GM04504 (cell line): ENCODE data around the gene TOMT.

Experiments
- DNase-seq: peaks from one replicate; pipeline ENCODE4 v3.0.0-alpha.2; 2012; ENCODE audit warnings: low read depth

The TOMT gene

DNA sequence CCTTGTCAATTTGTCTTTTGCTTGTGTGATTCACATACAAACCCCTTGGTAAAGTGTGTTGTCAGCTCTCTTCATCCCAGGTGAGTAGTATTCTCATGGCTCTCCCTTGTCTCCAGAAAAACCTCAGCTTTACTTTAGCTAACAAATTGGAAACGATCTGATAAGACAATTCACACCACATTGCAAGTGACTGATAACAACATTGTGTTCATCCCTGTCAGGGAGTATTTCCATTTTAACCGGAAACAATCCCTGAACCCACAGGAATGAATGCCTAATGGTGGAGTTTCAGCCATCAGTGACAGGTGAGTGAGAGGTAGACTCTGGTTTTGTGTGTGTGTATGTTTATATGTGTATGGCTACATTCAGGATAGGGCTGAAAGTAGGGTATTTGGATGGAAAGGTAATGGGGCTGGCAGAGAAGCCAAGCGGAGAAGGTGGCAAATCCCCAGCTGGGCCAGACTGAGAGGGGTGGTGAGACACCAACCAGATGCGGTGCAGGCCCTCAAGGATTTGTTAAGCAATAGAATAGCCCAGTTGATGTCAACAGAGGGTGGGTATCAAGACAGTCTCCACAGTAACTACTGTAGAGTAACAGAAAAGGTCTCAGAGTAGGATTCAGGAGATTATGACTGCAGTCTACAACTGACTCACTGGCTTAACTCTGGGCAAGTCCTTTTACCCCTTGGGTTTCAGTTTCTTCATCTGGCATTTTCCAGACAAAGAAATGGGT is 17.5 kb upstream of the TOMT start:
- DNase-seq = no peak

DNA sequence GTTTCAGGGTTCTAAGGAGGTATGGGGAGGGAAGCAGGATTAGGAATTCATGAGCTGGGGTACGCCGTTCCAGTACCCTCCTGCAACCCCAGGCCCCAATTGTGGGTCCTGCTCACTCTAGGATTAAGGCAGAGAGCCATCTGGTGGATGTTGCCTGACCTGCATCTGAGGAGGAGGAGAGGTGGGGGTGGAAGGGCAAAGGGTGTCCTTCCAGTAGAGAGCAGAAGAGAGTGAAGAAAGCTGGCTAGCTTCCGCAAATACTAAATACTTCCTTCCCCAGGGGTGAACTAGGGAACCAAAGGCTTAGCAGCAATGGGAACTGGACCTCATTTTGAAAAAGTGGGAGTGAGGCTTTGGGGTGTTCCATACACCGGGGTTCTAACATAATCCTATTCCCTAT is 14.4 kb upstream of the TOMT start:
- DNase-seq = no peak

DNA sequence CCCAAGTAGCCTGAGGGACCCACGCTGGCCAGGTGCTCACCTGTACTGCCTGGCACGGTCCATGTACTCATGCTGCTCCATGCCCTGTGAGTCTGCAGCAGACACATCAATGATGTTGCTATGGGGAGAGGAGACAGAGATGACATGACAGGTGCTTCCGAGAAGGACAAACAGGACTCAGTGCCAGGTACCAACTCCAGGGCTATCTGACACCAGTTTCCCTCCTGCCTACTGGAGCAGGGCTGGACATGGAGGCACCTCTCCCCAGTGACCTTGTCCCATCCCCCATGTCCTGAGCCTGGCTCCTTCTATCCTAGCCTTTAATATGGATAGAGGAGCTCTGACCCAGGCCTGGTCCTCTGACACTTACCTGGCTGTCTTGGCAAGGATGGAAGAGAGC is 7.0 kb upstream of the TOMT start:
- DNase-seq = no peak

DNA sequence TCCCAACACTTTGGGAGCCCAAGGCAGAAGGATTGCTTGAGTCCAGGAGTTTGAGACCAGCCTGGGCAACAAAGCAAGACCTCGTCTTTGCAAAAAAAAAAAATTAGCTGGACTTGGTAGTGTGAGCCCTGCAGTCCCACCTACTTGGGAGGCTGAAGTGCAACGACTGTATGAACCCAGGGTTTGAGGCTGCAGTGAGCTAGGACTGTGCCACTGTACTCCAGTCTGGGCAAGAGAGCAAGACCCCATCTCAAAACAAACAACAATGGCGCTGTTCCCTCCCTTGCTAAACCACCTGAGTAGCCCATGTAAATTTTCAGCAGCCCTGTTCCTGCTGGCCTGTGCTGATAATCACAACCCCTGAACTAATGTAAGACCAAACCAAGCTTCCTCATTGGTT is 5.7 kb upstream of the TOMT start:
- no peak for DNase-seq

DNA sequence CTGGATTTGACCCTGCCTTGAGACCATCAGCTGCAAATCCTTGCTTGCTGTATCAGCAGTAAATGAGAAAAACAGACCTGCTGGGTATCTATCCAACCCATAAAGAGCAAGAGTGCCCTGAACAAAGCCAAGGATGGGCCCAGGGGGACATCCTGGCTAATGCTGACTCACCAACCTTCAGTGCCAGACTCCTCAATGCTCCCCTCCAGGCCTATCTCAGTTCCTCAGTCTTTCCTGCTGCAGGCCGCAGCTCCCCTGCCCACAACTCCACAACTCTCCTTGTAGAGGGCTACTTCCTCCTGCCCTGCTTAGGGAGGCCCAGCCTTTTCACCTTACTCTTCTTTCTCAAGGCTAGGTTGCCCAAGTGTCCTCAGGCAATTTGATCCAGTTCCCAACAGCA is 5.3 kb upstream of the TOMT start:
- no peak for DNase-seq

DNA sequence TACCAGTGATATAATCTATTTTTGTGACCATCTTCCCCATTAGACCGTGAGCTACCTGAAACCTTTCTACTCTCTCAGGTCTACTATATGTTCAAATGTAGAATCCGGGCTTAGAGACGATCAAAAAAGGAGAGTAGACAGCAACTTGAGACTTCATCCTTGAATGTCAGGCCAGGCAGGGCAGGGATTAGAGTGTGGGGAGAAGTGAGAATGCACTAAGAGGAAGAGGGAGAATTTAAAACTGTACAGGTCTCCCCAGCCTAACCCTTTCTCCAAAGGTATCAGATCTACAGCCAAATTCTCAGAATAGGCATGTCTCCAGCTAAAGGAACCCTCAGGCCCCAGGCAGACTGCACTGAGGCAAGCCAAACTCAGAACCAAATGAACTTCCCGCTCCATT is 3.6 kb upstream of the TOMT start:
- no peak for DNase-seq

DNA sequence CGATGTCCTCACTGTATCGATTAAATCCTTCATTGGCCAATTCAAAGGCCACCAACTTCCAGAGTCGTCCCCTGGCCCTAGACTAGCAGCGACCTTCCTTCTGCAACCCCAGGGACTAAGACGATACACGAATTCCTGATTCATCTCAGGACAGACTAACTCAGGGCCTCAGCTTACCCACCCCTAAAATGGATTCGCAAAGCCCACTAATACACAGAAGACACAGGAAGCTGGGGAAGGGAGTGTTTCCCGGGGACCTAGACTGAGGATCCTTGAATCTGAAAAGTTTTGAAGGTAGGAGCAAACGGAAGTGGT is 3.1 kb upstream of the TOMT start:
- no peak for DNase-seq

DNA sequence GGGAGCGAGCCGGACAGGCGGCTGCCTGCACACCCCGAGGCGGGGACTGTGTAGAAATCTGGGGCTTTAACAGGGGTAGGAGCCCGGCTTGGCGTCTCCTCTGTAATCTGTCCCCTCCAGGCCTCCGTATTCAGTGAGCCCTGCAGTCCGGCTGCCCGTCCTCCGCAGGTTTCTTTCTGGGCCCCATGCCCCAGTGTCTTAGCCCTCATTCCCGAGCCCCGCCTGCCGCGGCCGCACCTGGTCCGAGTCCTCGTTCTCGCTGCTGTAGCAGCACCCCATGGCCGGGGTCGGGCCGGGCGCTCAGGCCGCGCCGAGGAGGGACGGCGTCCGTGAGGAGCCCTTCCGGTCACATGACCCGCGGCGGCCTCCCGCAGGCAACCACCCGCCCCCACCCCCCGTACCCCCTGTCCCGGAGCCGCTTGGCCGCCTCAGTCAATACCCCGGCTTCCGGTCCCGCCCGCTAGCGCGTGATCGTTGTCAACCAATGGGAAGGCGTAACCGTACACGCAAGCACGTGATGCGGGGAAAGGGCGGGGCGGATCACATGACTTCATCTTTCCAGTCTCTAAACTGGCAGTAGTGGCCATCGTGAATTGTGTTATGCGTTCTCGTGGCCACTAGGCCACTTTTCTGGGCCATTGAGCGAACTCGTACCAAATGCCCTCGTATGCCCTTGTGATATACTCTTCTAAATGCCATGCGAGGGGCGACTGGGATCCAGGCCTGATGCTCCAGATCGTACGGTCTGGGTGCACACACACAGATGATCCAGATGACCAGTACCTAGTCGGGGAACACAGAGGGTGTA is 2.6 kb upstream of the TOMT start, which contains the start of gene LAMTOR1:
TSS of gene LAMTOR1 (minus strand) at position 352 of the 808 bp plus-strand sequence. CDS start at position 279, 73 bp downstream.
- peak; percentile 97 for DNase-seq

DNA sequence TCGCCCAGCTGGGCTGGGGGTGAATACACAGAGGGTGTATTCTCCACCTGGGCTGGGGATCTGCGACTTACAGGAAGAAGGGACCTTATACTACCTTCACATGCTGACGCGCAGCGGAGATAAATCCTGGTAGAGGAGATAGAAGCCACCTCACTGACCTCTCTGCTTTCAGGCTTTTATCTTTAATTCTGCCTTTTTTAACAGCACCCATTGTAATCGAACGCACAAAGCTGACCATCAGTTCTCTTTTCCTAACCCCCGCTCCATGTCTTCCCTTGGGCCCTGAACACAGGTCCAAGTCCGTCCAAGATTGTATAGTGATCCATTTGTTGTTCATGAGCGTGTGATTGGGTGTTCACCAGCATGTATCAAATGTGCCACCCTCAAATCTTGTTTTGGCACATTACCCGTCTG is 2.0 kb upstream of the TOMT start:
- DNase-seq = no peak

DNA sequence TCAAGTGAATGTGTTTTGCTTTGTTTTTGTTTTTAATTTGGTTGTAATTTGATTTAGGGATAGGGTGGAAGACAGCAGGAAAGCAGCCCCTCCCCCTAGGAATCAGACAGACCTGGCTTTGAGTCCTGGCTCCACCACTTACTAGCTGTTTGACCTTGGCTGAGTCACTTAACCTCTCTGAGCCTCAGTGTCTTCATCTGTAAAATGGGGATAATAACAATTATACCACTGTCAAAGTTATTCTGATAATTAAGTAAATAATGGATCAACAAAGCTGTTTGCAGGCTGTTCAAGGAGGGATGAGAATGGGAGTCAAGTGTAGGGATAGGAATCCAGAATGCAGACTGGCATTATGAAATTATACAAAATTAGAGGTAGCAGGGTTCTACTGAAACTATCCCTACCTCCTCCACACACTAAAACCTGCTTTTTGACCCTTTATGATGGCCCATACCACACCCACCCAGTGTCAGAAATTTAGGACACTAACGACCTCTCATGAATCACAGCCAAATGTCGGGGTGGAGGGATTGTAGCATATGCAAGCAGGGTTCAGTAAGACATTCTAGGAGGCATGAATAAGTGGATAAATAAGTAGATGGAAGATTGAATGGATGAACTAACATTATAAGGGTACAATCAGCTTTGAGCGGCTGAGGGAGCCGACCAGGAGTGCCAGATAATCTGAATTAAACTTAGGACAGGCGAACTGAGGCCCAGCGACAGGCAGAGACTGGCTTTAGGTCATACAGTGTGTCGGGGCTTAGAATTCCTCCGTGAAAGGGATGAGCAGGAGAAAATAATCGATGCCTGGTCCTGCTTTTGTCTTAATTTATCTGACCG is 5.8 kb downstream of the TOMT start:
- DNase-seq = no peak

DNA sequence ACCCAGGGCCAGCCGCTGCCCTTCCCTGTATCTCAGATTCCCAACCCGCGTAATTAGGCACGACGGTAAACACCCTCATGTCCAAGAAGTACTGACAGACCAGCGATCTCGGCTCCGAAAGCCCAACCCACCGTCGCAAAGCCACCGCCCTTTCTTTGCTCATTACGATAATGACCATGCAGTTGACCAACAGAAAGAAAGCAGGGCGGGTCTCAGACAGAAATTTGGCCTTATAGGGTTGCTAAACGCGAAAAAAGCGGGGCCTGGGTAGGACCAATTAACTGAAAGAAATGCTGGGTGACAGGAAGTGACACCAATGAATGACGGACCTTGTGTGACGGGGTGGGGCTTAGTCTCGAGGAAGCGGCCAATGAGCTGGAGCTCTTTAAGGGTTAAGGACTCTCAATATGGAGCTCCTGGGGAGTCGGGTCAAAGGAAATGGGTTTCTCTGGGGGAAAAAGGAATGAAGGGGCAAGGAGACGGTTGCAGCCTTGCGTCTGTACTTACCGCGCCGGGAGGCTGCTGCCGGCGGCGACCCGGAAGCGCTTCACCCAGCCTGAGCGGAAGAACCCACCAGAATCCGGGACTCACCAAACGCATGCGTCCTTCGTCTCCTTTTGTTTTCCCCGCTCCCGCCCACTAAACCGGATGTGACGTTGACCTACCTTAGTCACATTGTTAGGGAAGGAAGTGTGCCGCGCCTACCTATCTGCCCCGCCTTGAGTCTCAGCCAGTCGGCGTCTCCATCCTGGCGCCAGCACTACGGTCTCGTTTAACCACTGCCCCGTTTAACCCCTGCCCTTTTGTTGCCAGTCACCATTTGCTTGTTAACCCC is 6.6 kb downstream of the TOMT start, which contains the start of gene ANAPC15:
TSS of gene ANAPC15 (minus strand) at position 553 of the 835 bp plus-strand sequence. CDS start 1,419 bp downstream, outside the sequence.
- DNase-seq = peak; percentile 99

DNA sequence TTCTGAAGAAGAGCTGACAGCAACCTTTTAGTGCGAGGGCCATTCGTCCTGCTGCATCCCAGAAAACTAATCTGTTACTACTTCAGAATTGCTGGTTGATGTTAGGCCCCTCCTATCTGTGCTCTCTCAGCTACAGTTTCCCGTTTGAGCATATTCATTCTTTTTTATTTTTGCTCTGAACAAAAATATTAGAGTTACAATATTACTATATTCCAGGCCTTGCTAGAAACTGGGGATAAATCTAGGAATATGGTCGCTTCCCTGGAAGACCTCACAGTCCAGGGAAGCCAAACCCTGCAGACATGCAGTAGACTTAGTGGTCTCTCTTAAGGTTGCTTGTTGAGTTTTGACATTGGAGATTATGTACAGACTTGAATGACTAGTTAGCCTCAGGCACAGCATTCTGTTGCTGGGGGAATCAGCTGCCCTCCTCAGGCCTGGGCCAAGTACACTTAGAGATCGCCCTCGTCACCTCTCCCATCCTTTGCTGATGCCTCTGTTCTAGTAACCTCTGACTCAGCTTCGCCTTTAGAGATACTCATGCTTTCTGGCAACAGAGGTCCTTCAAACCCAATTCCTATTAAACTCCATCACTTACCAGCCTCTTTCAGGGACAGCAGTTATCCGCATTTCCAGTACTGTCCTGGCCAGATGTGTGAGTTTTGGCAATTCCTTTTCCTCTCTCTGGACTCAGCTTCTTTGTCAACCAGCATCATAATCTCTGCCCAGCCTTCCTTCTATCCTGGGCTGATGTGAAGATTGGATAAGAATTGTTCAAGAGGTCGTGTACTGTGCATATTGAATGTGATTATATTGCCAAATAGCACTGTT is 7.5 kb downstream of the TOMT start:
- peak; percentile 57 for DNase-seq

DNA sequence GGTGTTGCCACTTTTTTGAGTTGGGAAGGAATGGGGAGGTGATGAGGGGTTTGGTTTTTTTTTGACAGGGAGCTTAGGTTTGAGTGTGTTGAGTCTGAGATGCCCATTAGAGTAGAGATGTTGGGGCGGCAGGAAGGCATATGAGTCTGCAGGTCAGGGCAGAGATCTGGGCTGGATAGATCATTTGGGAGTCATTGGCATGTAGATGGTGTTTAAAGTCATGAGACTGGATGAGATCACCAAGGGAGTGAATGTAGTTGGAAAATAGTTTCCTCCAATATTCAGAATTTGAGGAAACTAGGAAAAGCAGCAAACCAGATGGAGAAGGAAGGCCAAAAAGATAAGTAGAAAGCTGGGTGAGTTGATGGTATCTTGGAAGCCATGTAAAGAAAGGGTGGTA is 8.8 kb downstream of the TOMT start:
- DNase-seq = no peak

DNA sequence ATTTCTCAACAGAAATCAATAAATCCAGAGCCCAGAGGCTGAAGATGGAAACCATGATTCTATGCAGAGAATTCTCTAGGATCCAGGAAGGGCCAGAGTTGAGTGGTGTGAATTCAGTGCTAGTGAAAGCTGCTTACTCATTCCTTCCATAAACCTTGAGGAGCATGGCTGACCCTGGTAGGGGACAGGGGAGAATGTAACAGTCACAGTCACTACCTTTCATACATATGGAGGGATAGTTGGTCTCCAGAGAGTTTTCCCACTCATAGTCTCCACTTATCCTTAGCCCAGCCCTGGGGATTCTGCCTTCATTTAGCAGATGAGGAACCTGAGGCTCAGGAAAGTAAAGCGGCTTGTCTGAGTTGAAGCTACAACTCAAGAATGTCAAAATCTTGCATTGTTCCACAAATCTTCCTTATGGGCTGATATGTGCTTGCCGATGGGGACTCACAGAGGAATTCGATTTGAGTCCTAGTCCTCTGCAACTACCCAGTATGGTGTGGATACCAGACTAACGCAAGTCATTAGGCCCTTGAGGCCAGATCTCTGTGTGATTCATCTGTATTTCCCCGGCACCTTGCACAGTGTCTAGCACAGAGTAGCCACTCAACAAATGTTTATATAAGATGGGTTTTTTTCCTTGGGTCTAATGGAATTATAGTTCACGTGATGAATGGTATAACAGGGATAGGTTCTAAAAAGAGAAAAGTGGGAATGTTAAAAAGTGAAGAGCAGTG is 10.5 kb downstream of the TOMT start:
- DNase-seq = no peak

DNA sequence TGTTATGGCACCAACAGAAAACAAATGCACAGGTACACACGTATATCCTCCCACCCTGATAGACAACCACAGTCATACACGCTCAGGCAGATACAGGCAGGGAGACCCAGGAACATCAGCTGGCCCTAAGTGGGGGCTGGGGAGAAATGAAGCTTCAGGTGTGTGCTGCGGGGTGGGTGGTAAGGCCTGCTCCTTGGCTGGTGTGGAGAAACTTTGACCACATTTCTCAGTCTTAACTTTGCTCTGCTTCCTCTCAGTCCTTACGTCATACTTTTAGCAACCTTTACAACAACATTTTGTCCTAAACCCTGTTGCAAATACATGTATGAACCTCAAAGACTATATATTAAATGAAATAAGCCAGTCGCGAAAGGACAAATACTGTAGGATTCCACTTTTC is 13.5 kb downstream of the TOMT start:
- no peak for DNase-seq

DNA sequence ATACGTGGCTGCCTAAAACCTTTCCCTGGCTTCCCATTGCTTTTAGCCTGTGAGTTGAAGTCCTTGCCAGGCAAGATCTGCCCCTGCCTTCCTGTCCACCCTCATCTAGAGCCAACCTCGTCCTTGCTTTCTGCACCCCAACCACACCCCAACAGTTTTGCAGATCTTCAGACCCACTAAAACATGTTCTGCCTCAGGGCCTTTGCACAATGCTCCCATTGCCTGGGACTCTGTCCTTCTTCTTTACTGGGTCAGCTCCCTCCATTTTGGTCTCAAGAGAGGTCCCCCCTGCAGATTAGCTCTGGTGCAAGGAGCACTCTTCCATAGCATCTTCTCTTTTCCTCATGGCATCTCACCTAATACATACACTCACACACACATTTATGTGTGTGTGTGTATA is 15.2 kb downstream of the TOMT start:
- no peak for DNase-seq

DNA sequence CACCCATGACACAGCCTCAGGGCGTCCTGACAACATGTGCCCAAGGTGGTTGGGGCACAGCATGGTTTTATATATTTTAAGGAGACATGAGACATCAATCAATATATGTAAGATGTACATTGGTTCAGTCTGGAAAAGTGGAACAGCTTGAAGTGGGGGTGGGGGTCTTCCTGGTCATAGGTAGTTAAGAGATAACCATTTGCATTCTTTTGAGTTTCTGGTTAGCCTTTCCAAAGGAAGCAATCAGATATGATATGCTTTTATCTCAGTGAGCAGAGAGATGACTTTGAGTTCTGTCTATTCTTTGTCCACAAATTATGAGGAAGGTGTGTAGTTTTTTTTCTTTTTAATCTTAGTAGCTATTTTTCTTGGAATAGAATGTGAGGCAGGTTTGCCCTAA is 16.9 kb downstream of the TOMT start:
- DNase-seq = no peak

DNA sequence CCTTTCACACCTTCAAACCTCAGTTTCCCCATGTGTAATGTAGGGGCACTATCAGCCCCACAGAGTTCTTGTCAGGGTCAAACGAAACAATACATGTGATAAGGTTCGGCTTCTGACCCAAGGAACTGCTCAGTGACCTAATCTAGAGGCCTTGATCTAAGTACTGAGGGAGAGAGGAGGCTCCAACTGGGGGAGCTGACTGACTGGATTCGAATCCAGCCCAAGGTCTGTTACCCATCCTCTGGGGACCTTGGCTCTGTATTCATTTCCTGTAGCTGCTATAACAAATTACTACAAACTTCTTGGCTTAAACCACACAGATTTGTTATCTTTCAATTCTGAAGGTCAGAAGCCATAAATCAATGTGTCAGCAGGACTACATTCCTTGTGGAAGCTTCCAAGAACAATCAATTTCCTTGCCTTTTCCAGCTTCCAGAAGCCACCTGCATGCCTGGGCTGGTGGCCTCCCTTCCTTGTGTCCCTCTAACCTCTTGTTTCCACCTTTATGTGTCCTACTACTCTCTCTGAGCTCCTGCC is 17.5 kb downstream of the TOMT start:
- DNase-seq = no peak

DNA sequence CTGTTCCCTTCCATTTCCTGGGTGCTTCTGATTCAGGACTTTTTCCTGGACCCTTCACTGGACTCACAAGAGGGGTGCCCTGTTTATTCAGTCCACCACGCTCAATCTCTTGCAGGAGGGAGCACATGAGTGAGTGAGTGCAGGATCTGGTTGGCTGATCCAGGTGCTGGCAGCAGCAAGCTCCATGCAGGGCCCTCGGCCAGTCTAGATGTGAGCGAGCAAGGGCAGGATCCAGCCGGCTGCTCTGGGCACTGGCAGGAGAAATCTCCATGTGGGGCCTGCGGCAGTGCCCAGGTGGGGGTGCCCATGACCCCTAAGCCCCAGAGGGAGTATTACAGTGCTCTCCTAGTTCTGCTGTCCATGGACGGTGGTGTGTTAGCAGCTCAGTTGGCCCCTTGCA is 18.3 kb downstream of the TOMT start:
- DNase-seq = no peak

DNA sequence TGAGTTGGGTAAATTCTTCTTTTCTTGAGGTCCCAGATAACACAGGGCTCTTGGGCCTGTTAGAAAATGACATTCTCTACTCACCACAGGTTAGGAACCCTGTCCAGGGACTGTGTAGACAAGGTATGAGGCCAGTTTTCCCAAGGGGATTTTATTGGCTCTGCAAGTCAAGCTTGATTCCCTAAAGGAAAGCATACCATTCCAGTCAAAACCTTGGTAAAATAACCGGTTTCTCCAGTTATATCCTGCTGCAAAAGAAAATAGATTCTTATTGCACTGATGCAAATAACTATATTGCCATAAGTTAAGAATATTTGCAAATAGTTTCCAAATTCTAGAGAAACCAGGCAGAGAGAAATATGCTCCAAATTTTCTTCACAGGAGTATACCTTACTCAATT is 20.2 kb downstream of the TOMT start:
- no peak for DNase-seq
